Astrocyte of the spinal cord (primary cell): ENCODE measurements around the gene DTWD2.

ENCODE experiments used
- DNase-seq: peaks from one replicate; pipeline ENCODE4 v3.0.0; 2011; ENCODE audit warnings: low read depth, low spot score
- H3K4me3 ChIP-seq: 2 replicates; pipeline ENCODE4 v1.5.1; 2011; ENCODE audit warnings: low read depth, mild to moderate bottlenecking, low read length, moderate library complexity
- in situ Hi-C: cut with HindIII; loops from 2 replicates; pipeline ENCODE4 v1.10.0; 2017; ENCODE audit warnings: low sequenced_read_pairs
- TF ChIP-seq, protein P1 (sequence below): IDR thresholded peaks from 2 replicates; pipeline ENCODE4 v1.5.1; 2012; ENCODE audit warnings: low read depth, mild to moderate bottlenecking, low read length, inconsistent platforms

The DTWD2 gene

DNA sequence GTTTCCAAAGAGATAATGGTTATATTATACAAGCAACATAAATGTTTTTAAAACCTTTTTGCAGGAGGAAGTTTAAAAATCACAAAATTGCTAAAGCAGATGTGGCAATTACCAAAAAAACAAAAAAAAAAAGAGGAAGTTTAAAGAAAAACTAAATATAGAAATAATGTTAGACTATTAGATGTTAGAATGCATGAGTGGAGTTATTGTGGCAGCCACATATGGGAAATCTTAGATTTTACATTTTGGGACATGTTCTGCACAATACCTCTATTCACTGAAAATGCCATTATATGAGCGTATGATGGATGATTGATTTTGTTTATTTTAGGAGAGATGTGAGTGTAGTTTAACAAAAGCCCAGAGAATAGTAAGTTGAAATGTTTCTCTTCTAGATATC lies 31.2 kb upstream of the DTWD2 start:
- TF ChIP-seq, protein P1, sequence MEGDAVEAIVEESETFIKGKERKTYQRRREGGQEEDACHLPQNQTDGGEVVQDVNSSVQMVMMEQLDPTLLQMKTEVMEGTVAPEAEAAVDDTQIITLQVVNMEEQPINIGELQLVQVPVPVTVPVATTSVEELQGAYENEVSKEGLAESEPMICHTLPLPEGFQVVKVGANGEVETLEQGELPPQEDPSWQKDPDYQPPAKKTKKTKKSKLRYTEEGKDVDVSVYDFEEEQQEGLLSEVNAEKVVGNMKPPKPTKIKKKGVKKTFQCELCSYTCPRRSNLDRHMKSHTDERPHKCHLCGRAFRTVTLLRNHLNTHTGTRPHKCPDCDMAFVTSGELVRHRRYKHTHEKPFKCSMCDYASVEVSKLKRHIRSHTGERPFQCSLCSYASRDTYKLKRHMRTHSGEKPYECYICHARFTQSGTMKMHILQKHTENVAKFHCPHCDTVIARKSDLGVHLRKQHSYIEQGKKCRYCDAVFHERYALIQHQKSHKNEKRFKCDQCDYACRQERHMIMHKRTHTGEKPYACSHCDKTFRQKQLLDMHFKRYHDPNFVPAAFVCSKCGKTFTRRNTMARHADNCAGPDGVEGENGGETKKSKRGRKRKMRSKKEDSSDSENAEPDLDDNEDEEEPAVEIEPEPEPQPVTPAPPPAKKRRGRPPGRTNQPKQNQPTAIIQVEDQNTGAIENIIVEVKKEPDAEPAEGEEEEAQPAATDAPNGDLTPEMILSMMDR = no peak
- in situ Hi-C loops = no loop called here
- no peak overlapping the region for H3K4me3 ChIP-seq
- no peak for DNase-seq

GRCh38 chr5:119017994-119018393 lies 29.6 kb upstream of the DTWD2 start:
- H3K4me3 ChIP-seq = no peak overlapping the region
- TF ChIP-seq, protein P1 = no peak
- no peak for DNase-seq
- in situ Hi-C loops = no loop called here

GRCh38 chr5:119016125-119016774 lies 27.9 kb upstream of the DTWD2 start:
- in situ Hi-C loops = no loop called here
- TF ChIP-seq, protein P1 = no peak
- no peak for DNase-seq
- no peak overlapping the region for H3K4me3 ChIP-seq

GRCh38 chr5:119011186-119011585 lies 22.8 kb upstream of the DTWD2 start:
- in situ Hi-C loops = no loop called here
- TF ChIP-seq, protein P1 = no peak

GRCh38 chr5:119010206-119010605 lies 21.9 kb upstream of the DTWD2 start:
- no peak for DNase-seq
- TF ChIP-seq, protein P1 = no peak
- in situ Hi-C loops = no loop called here
- no peak overlapping the region for H3K4me3 ChIP-seq

More at GRCh38 chr5:119011186-119011585, 22.8 kb upstream of the DTWD2 start:
- H3K4me3 ChIP-seq = no peak overlapping the region
- DNase-seq = no peak

DNA sequence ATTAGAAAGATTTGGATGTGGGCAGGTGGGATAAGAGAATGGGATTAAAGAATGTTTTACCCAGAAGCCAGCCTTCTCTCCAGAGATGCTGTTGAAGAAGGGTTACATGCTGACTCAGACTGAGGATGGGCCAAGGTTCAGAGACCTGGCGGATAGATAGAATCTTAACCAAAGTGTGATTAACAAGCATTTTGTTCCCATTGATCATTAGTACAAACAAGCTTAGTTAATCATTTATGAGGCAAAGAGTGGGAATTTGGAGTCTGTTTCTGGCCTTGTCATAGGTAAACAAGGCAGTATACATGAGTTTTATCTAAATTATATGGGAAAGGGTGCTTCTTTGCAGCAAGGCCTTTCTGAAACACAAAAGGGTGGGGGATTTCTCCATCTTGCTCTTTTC lies 20.8 kb upstream of the DTWD2 start:
- TF ChIP-seq, protein P1 = no peak
- in situ Hi-C loops = no loop called here
- no peak for DNase-seq
- H3K4me3 ChIP-seq = no peak overlapping the region
